DOHH2 (cell line): Measurements from ENCODE around the gene UBE2K.

ENCODE experiments used
- H3F3A ChIP-seq: fragments of 200-600 bp; sonication (generic), shearing (Covaris generic); 2 replicates; pipeline ENCODE4 v1.6.0; 2016; ENCODE audit warnings: antibody characterized with exemption, mild to moderate bottlenecking; ENCODE audit not compliant: control insufficient read depth, insufficient read depth
- H3K27ac ChIP-seq: fragments of 200-600 bp; sonication (generic); 2 replicates; pipeline ENCODE4 v1.5.1; 2014; ENCODE audit warnings: low read depth, mild to moderate bottlenecking, low read length, moderate library complexity
- H3K27me3 ChIP-seq: fragments of 200-600 bp; sonication (generic); 2 replicates; pipeline ENCODE4 v1.6.1; 2014; ENCODE audit warnings: mild to moderate bottlenecking, low read length, mixed read lengths; ENCODE audit not compliant: control insufficient read depth
- H3K36me3 ChIP-seq: fragments of 200-600 bp; sonication (generic); 2 replicates; pipeline ENCODE4 v1.6.1; 2014; ENCODE audit warnings: mild to moderate bottlenecking, low read length, moderate library complexity, mixed read lengths; ENCODE audit not compliant: control insufficient read depth
- H3K4me1 ChIP-seq: fragments of 200-600 bp; sonication (generic); 2 replicates; pipeline ENCODE4 v1.6.1; 2014; ENCODE audit warnings: mild to moderate bottlenecking, low read length, mixed read lengths; ENCODE audit not compliant: control insufficient read depth
- H3K4me2 ChIP-seq: fragments of 200-600 bp; sonication (generic); 2 replicates; pipeline ENCODE4 v1.6.0; 2014; ENCODE audit warnings: mild to moderate bottlenecking, low read length, moderate library complexity
- H3K4me3 ChIP-seq: fragments of 200-600 bp; sonication (generic); 2 replicates; pipeline ENCODE4 v1.5.1; 2014; ENCODE audit warnings: mild to moderate bottlenecking, low read length, mixed read lengths
- H3K79me2 ChIP-seq: fragments of 200-600 bp; sonication (generic); 2 replicates; pipeline ENCODE4 v1.6.1; 2014; ENCODE audit warnings: mild to moderate bottlenecking, low read length, mixed read lengths; ENCODE audit not compliant: control insufficient read depth
- H3K9me2 ChIP-seq: fragments of 200-600 bp; sonication (generic); replicated peaks from 2 replicates; pipeline ENCODE4 v1.6.1; 2014; ENCODE audit warnings: mild to moderate bottlenecking, low read length, mixed read lengths; ENCODE audit not compliant: control insufficient read depth
- H3K9me3 ChIP-seq: fragments of 200-600 bp; sonication (generic); 2 replicates; pipeline ENCODE4 v1.6.1; 2014; ENCODE audit warnings: antibody characterized with exemption, low read length, mixed read lengths; ENCODE audit not compliant: control insufficient read depth, insufficient read depth
- H4K20me1 ChIP-seq: fragments of 200-600 bp; sonication (generic); 2 replicates; pipeline ENCODE4 v1.6.0; 2014; ENCODE audit warnings: low read depth, mild to moderate bottlenecking, antibody characterized with exemption, low read length, moderate library complexity; ENCODE audit not compliant: control insufficient read depth, insufficient read depth
- CTCF ChIP-seq: fragments of 200-600 bp; sonication (generic); IDR thresholded peaks from one replicate; pipeline ENCODE4 v1.5.1; 2014; ENCODE audit warnings: antibody characterized with exemption, mild to moderate bottlenecking, low read depth, low read length; ENCODE audit not compliant: poor library complexity, severe bottlenecking
- EZH2phosphoT487 ChIP-seq: fragments of 200-600 bp; sonication (generic); IDR thresholded peaks from 2 replicates; pipeline ENCODE4 v1.6.1; 2017; ENCODE audit warnings: borderline replicate concordance, mild to moderate bottlenecking, antibody characterized with exemption, low read length, moderate library complexity, mixed read lengths

The UBE2K gene

GRCh38 chr4:39825090-39825489 is 127.2 kb downstream of the UBE2K start:
- Histone ChIP-seq H3K27me3 (no peaks in the 10 kb centered on the region), H3K27ac (no peak overlapping the region), H3K4me1 (no peaks in the 10 kb centered on the region), H3K79me2 (no peaks in the 10 kb centered on the region), H3K4me2 (no peak overlapping the region), H3K4me3 (no peak overlapping the region), H3F3A (peaks cover 8% of the 10 kb centered on the region; the same call in 1 of the 2 replicates), H3K9me2 (no peaks in the 10 kb centered on the region), H4K20me1 (no peaks in the 10 kb centered on the region), H3K36me3 (peaks cover 52% of the 10 kb centered on the region), H3K9me3 (no peaks in the 10 kb centered on the region)
- no peak for TF ChIP-seq EZH2phosphoT487
- no peak for TF ChIP-seq CTCF

GRCh38 chr4:39825741-39826231 is 127.8 kb downstream of the UBE2K start:
- no peak for TF ChIP-seq CTCF
- no peak for TF ChIP-seq EZH2phosphoT487
- Histone ChIP-seq H3K27ac (no peak overlapping the region), H3K4me2 (no peak overlapping the region), H3K4me1 (no peaks in the 10 kb centered on the region), H3K9me2 (no peaks in the 10 kb centered on the region), H3K36me3 (peaks cover 59% of the 10 kb centered on the region), H3K79me2 (no peaks in the 10 kb centered on the region), H3K4me3 (no peak overlapping the region), H3F3A (peaks cover 8% of the 10 kb centered on the region; the same call in 1 of the 2 replicates), H4K20me1 (no peaks in the 10 kb centered on the region), H3K27me3 (no peaks in the 10 kb centered on the region), H3K9me3 (no peaks in the 10 kb centered on the region)
